Activated CD8-positive, alpha-beta memory T cell treated with anti-CD3 and anti-CD28 coated beads, Interleukin-2, amount 50 U/mL, for 1 hour (primary cell): ENCODE results near the gene HPCAL1.

Experiments
- DNase-seq: peaks from one replicate; pipeline ENCODE4 v3.0.0-alpha.2; 2020; ENCODE audit errors: extremely low read depth

Gene HPCAL1

GRCh38 chr2:10323535-10323934 is 20.8 kb downstream of the HPCAL1 start:
- DNase-seq, result no peak

- DNase-seq, result no peak
These were observed 21.6 kb downstream of the HPCAL1 start for GRCh38 chr2:10324095-10324832.

- no peak for DNase-seq
These were observed 22.8 kb downstream of the HPCAL1 start for GRCh38 chr2:10325278-10326145.

GRCh38 chr2:10326151-10326616 is 23.5 kb downstream of the HPCAL1 start:
- no peak for DNase-seq

- no peak for DNase-seq
These were observed 24.2 kb downstream of the HPCAL1 start for GRCh38 chr2:10326707-10327594.

- DNase-seq, result no peak
These were observed 25.4 kb downstream of the HPCAL1 start for GRCh38 chr2:10327896-10328669.

- no peak for DNase-seq
These were observed 26.2 kb downstream of the HPCAL1 start for GRCh38 chr2:10328670-10329579.

GRCh38 chr2:10329580-10329879 is 26.8 kb downstream of the HPCAL1 start:
- no peak for DNase-seq

GRCh38 chr2:10329880-10330699 is 27.4 kb downstream of the HPCAL1 start:
- peak; percentile 24 for DNase-seq

GRCh38 chr2:10330700-10331026 is 28.0 kb downstream of the HPCAL1 start:
- DNase-seq, result no peak

- DNase-seq, result peak; percentile 27
These were observed 28.5 kb downstream of the HPCAL1 start for GRCh38 chr2:10331027-10331701.

- DNase-seq, result no peak
These were observed 29.1 kb downstream of the HPCAL1 start for GRCh38 chr2:10331702-10332401.

- DNase-seq, result no peak
These were observed 29.9 kb downstream of the HPCAL1 start for GRCh38 chr2:10332402-10333246.

GRCh38 chr2:10333247-10333613 is 30.5 kb downstream of the HPCAL1 start:
- DNase-seq, result no peak

GRCh38 chr2:10333966-10334365 is 31.3 kb downstream of the HPCAL1 start:
- no peak for DNase-seq

- DNase-seq, result no peak
These were observed 32.5 kb downstream of the HPCAL1 start for GRCh38 chr2:10335046-10335840.

GRCh38 chr2:10336283-10336682 is 33.6 kb downstream of the HPCAL1 start:
- DNase-seq, result no peak
